Caco-2 (cell line): ENCODE measurements around the gene RPS6KA5. TPM values are rescaled to one million over a fixed set of nuclear protein-coding genes. Genes with fewer than 3 reads are reported as not detected.

ENCODE experiments used
- BruUV-seq: library from RNA; stranded (reverse); fragments of 400-500 nt; replicated peaks from 2 replicates; lab custom pipeline; 2021; lab: Mats Ljungman, UMichigan
- CTCF ChIA-PET: fragments of 300-600 bp; sonication (Branson Sonifier 250); formaldehyde crosslinking; loops from one replicate; lab custom pipeline; 2022; ENCODE audit warnings: antibody characterized with exemption; lab: Charles Lee
- POLR2A ChIA-PET: fragments of 300-600 bp; sonication (Branson Sonifier 250); formaldehyde crosslinking; loops from one replicate; lab custom pipeline; 2022; ENCODE audit warnings: antibody characterized with exemption; lab: Charles Lee
- DNase-seq, 2 experiments: peaks; one replicate each; pipeline versions ENCODE4 v3.0.0 to v3.0.0-alpha.2; 2020 to 2022
- H3K27me3 ChIP-seq: replicated peaks from 2 replicates; pipeline ENCODE4 v1.6.0; 2011; ENCODE audit warnings: low read length; ENCODE audit not compliant: control insufficient read depth, insufficient read depth
- H3K36me3 ChIP-seq: 2 replicates; pipeline ENCODE4 v1.5.1; 2011; ENCODE audit warnings: low read length; ENCODE audit not compliant: control insufficient read depth, insufficient read depth
- H3K4me1 ChIP-seq: fragments of 250-450 bp; sonication (Bioruptor Pico); 2 replicates; pipeline ENCODE4 v1.5.1; 2020; ENCODE audit warnings: mild to moderate bottlenecking
- H3K4me3 ChIP-seq: 2 replicates; pipeline ENCODE4 v1.5.1; 2011; ENCODE audit warnings: low read depth, mild to moderate bottlenecking, control low read depth, low read length
- H3K9me3 ChIP-seq: fragments of 250-450 bp; sonication (Bioruptor Pico); 2 replicates; pipeline ENCODE4 v1.5.1; 2020; ENCODE audit warnings: mild to moderate bottlenecking, moderate library complexity
- H3K27ac Mint-ChIP-seq: one replicate; pipeline ENCODE4 v1.8.0; 2022; ENCODE audit warnings: mixed read lengths; ENCODE audit not compliant: unreplicated experiment
- H3K27me3 Mint-ChIP-seq: one replicate; pipeline ENCODE4 v1.8.0; 2022; ENCODE audit warnings: mixed read lengths; ENCODE audit not compliant: insufficient read depth, unreplicated experiment
- H3K36me3 Mint-ChIP-seq: one replicate; pipeline ENCODE4 v1.8.0; 2022; ENCODE audit warnings: mild to moderate bottlenecking, mixed read lengths; ENCODE audit not compliant: insufficient read depth, unreplicated experiment
- H3K4me1 Mint-ChIP-seq: one replicate; pipeline ENCODE4 v1.8.0; 2022; ENCODE audit warnings: low read depth, mixed read lengths; ENCODE audit not compliant: unreplicated experiment
- H3K4me3 Mint-ChIP-seq: one replicate; pipeline ENCODE4 v1.8.0; 2022; ENCODE audit warnings: mild to moderate bottlenecking, moderate library complexity, mixed read lengths; ENCODE audit not compliant: unreplicated experiment
- H3K9me3 Mint-ChIP-seq: one replicate; pipeline ENCODE4 v1.8.0; 2022; ENCODE audit warnings: mixed read lengths; ENCODE audit not compliant: unreplicated experiment
- CTCF ChIP-seq, 2 experiments: fragments of 200-600 bp in 1 of 2; IDR thresholded peaks; 1 replicate in 1 of 2; 2 replicates in 1 of 2; pipeline versions ENCODE4 v1.5.1 to v1.8.0; 2011 to 2022; ENCODE audit warnings: antibody characterized with exemption in 1 of 2, control low read depth in 1 of 2, inconsistent platforms in 1 of 2, low read depth in 1 of 2, low read length in 1 of 2, mild to moderate bottlenecking in 1 of 2, moderate library complexity in 1 of 2; ENCODE audit not compliant: insufficient read depth in 1 of 2, severe bottlenecking in 1 of 2, unreplicated experiment in 1 of 2
- intact Hi-C: fragments of 100-400 bp; cut with micrococcal nuclease; formaldehyde crosslinking; loops from one replicate; pipeline ENCODE4 v1.10.0; 2022; ENCODE audit not compliant: unreplicated experiment
- total RNA-seq: library from RNA; stranded (reverse); gene quantifications from 2 replicates; pipeline ENCODE4 v1.2.3, GENCODE V29; 2022

RPS6KA5 gene
- total RNA-seq, 1 experiment from 2014 or later = 5.7 TPM

- Mint-ChIP-seq H3K27me3 (no peaks in the 10 kb centered on the region), H3K9me3 (peaks cover 6% of the 10 kb centered on the region), H3K36me3 (no peaks in the 10 kb centered on the region), H3K4me3 (no peak overlapping the region), H3K4me1 (peaks cover 7% of the 10 kb centered on the region), H3K27ac (no peak overlapping the region)
- intact Hi-C loops = no loop called here
- Histone ChIP-seq H3K27me3 (no peaks in the 10 kb centered on the region), H3K4me3 (no peak overlapping the region), H3K9me3 (no peaks in the 10 kb centered on the region; the same call in none of the 2 replicates), H3K36me3 (no peaks in the 10 kb centered on the region), H3K4me1 (peaks cover 9% of the 10 kb centered on the region)
- POLR2A ChIA-PET = interaction anchor here (0.7 kb wide), 1 partner anchor 134 kb away, joined by 3 read pairs; no protein-coding TSS in a partner anchor
- DNase-seq = no peak
- CTCF ChIA-PET = no interaction called here
- no TSS peak for BruUV-seq
- TF ChIP-seq CTCF (IDR thresholded peaks at IDR 0.05; ENCODE audit: insufficient read depth in 1 of 2, low read depth in 1 of 2, low read length in 1 of 2, severe bottlenecking in 1 of 2, unreplicated experiment in 1 of 2) = no peak
Observed at GRCh38 chr14:90965765-90966164, 94.7 kb downstream of the RPS6KA5 start.

GRCh38 chr14:90963343-90963742 lies 97.1 kb downstream of the RPS6KA5 start:
- intact Hi-C loops = no loop called here
- BruUV-seq = no TSS peak
- Mint-ChIP-seq H3K9me3 (peaks cover 6% of the 10 kb centered on the region), H3K4me1 (no peaks in the 10 kb centered on the region), H3K36me3 (no peaks in the 10 kb centered on the region), H3K4me3 (no peak overlapping the region), H3K27ac (no peak overlapping the region), H3K27me3 (no peaks in the 10 kb centered on the region)
- CTCF ChIA-PET = no interaction called here
- Histone ChIP-seq H3K36me3 (no peaks in the 10 kb centered on the region), H3K27me3 (no peaks in the 10 kb centered on the region), H3K4me3 (no peak overlapping the region), H3K9me3 (no peaks in the 10 kb centered on the region; the same call in 1 of the 2 replicates), H3K4me1 (no peaks in the 10 kb centered on the region)
- no peak for DNase-seq
- no peak for TF ChIP-seq CTCF (IDR thresholded peaks at IDR 0.05; ENCODE audit: insufficient read depth in 1 of 2, low read depth in 1 of 2, low read length in 1 of 2, severe bottlenecking in 1 of 2, unreplicated experiment in 1 of 2)
- POLR2A ChIA-PET = no interaction called here

- Mint-ChIP-seq H3K27me3 (no peaks in the 10 kb centered on the region), H3K4me3 (no peak overlapping the region), H3K4me1 (no peaks in the 10 kb centered on the region), H3K36me3 (no peaks in the 10 kb centered on the region), H3K27ac (no peak overlapping the region), H3K9me3 (no peaks in the 10 kb centered on the region)
- ChIA-PET CTCF (no interaction called here), POLR2A (no interaction called here)
- no peak for DNase-seq
- Histone ChIP-seq H3K27me3 (no peaks in the 10 kb centered on the region), H3K4me1 (no peaks in the 10 kb centered on the region), H3K4me3 (no peak overlapping the region), H3K9me3 (no peaks in the 10 kb centered on the region), H3K36me3 (no peaks in the 10 kb centered on the region)
- intact Hi-C loops = no loop called here
- no peak for TF ChIP-seq CTCF (IDR thresholded peaks at IDR 0.05; ENCODE audit: insufficient read depth in 1 of 2, low read depth in 1 of 2, low read length in 1 of 2, severe bottlenecking in 1 of 2, unreplicated experiment in 1 of 2)
- BruUV-seq = no TSS peak
Observed at GRCh38 chr14:90962505-90963109, 97.8 kb downstream of the RPS6KA5 start.
